Heart left ventricle (tissue), 13 donors: ENCODE data around the gene SLC2A14.

Experiments
- CTCF ChIP-seq, 12 donors: fragments of 200-600 bp; sonication (generic) in 4 of 12; IDR thresholded peaks; one replicate each; pipeline versions ENCODE4 v1.5.0 to v1.8.0; 2018 to 2022; ENCODE audit warnings: antibody characterized with exemption in 12 of 12, mild to moderate bottlenecking in 5 of 12
- POLR2A ChIP-seq, 2 donors: fragments of 450-650 bp; IDR thresholded peaks; one replicate each; pipeline ENCODE4 v1.6.1; 2017; ENCODE audit warnings: antibody characterized with exemption in 2 of 2, mild to moderate bottlenecking in 2 of 2, moderate library complexity in 2 of 2
- donor health status: ischemic (EF 13 %, LVEDD 7.1; RV severe dilation, severe dysfunction).
- donor health status: DM: no; HTN: yes; CAD: no.
- donor health status: DM: no; HTN: no; CAD: no.
- donor health status: ischemic (EF 25% LVEDD 6.9; RV normal size, moderate dysfunction).
- donor health status: ischemic (EF 25% LVEDD 5.7; RV mildly dilated, moderate dysfunction).
- donor health status: ischemic (EF 35%, LVEDD 5.7; RV mildly dilated, moderate dysfunction).
- donor health status: nonischemic (EF 11% LVEDD 7.7; RV severe dilation, severe dysfunction).
- donor health status: DM: yes; HTN: yes; CAD: no.
- donor health status: PGD.
- donor health status: ischemic (EF 29% LVEDD 5.4; RV normal size, mild dysfunction).
- donor health status: nonischemic (EF 23%, LVEDD 6.1; RV moderate dilation, normal function).

GRCh38 chr12:7793211-7793610, 79.5 kb downstream of the SLC2A14 start:
- TF ChIP-seq CTCF (IDR thresholded peaks at IDR 0.05) (no peak), POLR2A (IDR thresholded peaks at IDR 0.05) (no peak)
